COLO668 (cell line): ENCODE measurements around the gene UROS.

Experiments
- DNase-seq: peaks from one replicate; lab custom pipeline; 2025; ENCODE audit not compliant: unreplicated experiment; lab: John Stamatoyannopoulos, UW

Gene UROS

DNA sequence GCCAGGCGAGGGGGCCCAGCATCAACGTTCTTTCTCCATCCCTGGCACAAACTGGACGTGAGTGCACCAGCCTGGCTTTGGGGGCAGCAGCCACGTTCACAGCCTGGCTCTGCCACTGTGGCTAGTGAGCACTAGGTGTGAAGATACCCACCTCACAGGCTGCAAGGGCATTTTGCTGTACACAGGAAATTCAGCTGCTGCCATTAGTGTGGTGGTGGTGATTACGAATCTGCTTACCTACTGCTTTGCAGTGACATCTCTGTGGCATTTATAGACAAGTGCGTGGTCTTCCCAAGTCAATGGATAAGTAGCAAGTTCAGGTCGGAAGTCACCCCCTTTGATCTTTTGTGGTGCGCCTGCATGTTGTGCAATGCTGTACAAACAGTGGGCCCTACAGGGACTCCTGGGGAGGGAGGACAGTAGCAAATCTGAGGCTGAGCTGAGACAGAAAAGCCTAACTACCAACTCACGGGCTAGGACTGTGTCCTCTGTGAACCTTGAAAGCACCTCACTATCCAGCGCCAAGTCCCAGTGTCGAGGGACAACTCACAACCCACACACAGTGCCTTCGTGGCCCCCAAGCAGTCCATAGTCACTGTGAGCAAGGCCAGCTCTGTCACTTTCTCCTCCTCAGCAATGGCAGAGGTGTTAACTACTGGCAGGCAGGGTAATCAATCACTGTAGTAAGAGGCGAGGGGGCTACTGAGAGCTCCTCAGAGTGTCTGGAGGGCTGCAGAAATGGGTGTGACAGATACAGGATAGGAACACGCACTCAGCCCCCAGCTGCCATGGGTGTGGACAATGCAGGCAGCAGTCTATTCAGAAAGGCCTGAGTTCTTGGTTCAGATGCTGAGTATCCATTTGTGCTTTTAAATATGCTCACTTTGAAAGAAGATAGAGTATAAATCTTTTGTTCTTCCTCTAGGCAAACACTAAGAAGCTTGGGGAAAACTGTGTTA, 30.4 kb downstream of the UROS start:
- no peak for DNase-seq

DNA sequence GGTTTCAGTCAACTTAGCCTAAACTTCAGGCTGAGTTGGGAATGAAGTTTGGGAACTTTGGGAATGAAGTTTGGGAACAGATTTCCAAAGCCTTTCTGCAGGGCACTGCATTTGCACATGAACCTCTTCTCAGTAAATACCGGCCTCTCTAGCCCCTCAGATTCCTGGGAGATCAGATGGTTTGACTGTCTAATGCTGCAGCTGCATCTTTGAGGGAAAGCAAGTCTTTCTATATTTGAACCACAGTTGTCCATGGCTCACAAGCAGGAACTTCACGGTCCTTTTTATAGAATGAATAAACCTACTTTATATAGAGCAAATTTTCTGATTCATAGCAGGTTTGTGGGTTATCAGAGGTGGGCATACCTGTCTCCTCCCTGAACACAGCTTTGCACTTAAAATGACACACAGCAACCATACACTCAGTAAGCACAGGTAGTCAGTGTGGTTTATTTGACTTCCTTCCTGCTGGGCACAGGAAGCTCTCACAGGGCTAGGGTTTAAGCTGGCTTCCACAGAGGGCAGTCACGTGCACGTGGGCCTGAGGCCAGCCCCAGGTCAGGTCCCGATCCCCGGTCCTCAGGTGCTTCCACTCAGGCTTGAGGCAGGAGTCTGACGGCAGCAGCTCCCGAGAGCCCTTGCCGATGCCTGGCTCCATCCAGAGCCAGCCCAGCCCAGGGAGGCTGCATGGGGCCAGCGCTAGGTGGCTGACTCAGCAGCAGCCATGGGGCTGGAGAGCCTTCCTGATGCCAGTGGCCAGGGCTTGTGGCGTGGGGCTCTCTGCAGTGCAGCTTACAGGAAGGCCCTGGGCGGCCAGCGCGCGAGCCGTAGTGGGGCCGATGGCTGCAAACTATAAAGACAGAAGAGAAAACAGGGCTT, 34.7 kb downstream of the UROS start:
- no peak for DNase-seq

- no peak for DNase-seq
Observed at GRCh38 chr10:125785791-125786190, 37.3 kb downstream of the UROS start.

GRCh38 chr10:125783957-125784356, 39.1 kb downstream of the UROS start:
- no peak for DNase-seq

DNA sequence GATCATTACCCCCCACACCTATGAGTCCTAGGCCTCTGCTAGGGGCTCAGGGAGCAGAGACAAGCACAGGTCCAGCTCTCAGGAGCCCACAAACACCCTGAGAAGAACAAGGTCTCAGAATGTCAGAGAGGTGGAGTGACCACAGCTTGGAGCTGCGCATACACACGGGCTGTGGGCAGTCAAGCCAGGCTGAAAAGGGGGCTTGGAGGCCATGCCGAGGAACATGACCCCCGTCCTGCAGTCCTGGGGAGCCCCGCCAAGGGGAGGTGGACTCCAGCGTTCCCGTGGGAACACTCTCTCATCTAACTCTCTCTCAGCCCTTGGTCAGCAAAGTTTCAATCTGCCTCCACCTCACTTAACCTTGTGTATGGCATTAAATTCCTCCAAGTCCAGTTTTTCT, 39.6 kb downstream of the UROS start:
- no peak for DNase-seq

DNA sequence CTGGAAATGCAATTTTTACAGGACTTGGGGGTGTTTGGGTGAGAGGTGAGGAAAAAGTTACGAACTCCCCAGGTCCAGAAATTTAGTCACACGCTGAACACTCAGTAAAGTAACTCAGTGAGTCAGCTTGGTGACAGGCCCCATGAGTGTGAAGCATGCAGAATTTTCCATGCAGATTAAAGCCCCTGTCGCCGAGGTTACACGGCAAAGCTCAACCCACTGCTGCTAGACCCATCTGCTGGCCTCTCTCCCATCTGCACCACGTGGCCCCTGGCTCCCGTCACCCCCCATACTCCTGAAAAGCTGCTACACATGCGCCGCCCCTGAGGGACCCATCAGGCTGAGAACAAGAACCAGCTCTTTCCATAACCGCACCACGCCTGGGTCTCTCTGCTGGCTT, 40.4 kb downstream of the UROS start:
- DNase-seq = no peak

GRCh38 chr10:125782054-125782453, 41.0 kb downstream of the UROS start:
- no peak for DNase-seq

- DNase-seq = no peak
Observed at GRCh38 chr10:125781374-125781773, 41.7 kb downstream of the UROS start.

GRCh38 chr10:125779403-125780327, 43.4 kb downstream of the UROS start:
- no peak for DNase-seq

- DNase-seq = no peak
Observed at GRCh38 chr10:125778556-125778955, 44.5 kb downstream of the UROS start.

GRCh38 chr10:125777806-125778205, 45.3 kb downstream of the UROS start:
- DNase-seq = no peak

DNA sequence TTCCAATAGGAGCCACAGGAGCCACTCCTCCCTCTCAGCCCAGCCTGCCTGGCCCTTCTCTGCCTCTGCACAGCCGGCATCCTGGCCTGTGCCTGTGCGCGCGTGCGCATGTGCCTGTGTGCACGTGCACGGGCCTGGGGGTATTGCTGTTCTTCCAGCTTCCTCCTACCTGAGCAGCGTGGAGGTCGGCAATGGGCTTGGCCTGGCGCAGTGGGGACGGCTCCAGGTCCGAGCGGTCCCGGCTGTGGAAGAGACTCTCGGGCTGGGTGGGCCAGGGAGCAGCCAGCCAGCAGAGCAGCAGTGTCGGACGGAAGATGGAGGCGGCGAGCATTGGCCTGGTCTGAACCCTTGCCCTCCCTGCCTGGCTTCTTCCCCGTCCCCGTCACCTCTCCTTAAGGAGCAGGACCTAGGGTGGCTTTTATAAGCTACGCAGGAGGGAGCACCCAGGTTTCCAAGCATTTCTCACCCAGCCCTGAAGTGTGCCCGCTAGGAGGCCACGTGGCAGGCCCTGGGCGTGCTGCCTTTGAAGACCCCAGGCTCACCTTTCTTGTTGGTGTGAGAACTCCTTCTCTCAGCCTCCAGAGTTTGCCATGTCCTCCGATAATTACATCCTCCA, 47.5 kb downstream of the UROS start, which contains the start of gene MMP21:
MMP21 (minus strand) TSS at position 331 of the 616 bp plus-strand sequence; CDS start at position 331, 0 bp downstream.
- no peak for DNase-seq

GRCh38 chr10:125774581-125775191, 48.4 kb downstream of the UROS start:
- no peak for DNase-seq

- no peak for DNase-seq
Observed at GRCh38 chr10:125773687-125774543, 49.1 kb downstream of the UROS start.

- DNase-seq = no peak
Observed at GRCh38 chr10:125772864-125773180, 50.2 kb downstream of the UROS start.

GRCh38 chr10:125772112-125772863, 50.8 kb downstream of the UROS start:
- no peak for DNase-seq

DNA sequence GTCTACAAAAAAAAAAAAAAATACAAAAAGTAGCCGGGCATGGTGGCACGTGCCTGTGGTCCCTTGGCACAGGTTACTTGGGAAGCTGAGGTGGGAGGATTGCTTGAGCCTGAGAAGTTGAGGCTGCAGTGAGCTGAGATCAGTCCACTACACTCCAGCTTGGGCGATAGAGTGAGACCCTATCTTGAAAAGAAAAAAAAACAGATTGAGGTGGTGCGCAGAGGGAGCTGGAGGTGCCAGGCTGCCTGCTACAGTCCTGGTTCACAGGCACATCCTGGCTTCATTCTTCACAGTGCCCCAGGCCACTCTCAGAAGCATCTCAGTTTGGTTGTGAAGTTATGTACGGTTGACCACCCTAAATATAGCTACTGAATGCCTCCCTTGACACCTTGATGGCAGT, 52.2 kb downstream of the UROS start:
- DNase-seq = no peak

- no peak for DNase-seq
Observed at GRCh38 chr10:125769175-125769574, 53.9 kb downstream of the UROS start.
